Smooth muscle cell (in vitro differentiated cells): Measurements from ENCODE around the gene CHMP2B. TPM values are rescaled to one million over a fixed set of nuclear protein-coding genes. Genes with fewer than 3 reads are reported as not detected.
"Not testable (repeated sequence)": the region's sequence is repeated elsewhere in the genome, so short reads cannot be mapped to it uniquely, and the experiment has no call there.

ENCODE experiments used
- DNase-seq: peaks from one replicate; lab custom pipeline; 2025; ENCODE audit not compliant: unreplicated experiment; lab: John Stamatoyannopoulos, UW
- H2AFZ ChIP-seq: fragments of 200-600 bp; sonication (generic); 2 replicates; pipeline ENCODE4 v1.6.0; 2016; ENCODE audit warnings: antibody characterized with exemption, low read depth, mild to moderate bottlenecking
- H3F3A ChIP-seq: fragments of 200-600 bp; sonication (generic); 2 replicates; pipeline ENCODE4 v1.6.0; 2017; ENCODE audit warnings: antibody characterized with exemption, low read depth
- H3K27ac ChIP-seq: fragments of 200-600 bp; sonication (generic); 2 replicates; pipeline ENCODE4 v1.5.1; 2016; ENCODE audit warnings: low read depth, mild to moderate bottlenecking
- H3K27me3 ChIP-seq: fragments of 200-600 bp; sonication (generic); 2 replicates; pipeline ENCODE4 v1.6.1; 2016; ENCODE audit warnings: low read depth, mild to moderate bottlenecking
- H3K36me3 ChIP-seq: fragments of 200-600 bp; sonication (generic); 2 replicates; pipeline ENCODE4 v1.5.1; 2016; ENCODE audit warnings: low read depth
- H3K4me1 ChIP-seq: fragments of 200-600 bp; sonication (generic); 2 replicates; pipeline ENCODE4 v1.5.1; 2016; ENCODE audit warnings: low read depth
- H3K4me2 ChIP-seq: fragments of 200-600 bp; sonication (generic); 2 replicates; pipeline ENCODE4 v1.6.0; 2016; ENCODE audit warnings: mild to moderate bottlenecking
- H3K4me3 ChIP-seq: fragments of 200-600 bp; sonication (generic); 2 replicates; pipeline ENCODE4 v1.5.1; 2016; ENCODE audit warnings: mild to moderate bottlenecking
- H3K79me2 ChIP-seq: fragments of 200-600 bp; sonication (generic); 2 replicates; pipeline ENCODE4 v1.6.0; 2016; ENCODE audit warnings: low read depth, mild to moderate bottlenecking
- H3K9ac ChIP-seq: fragments of 200-600 bp; sonication (generic); 2 replicates; pipeline ENCODE4 v1.6.0; 2016; ENCODE audit warnings: low read depth
- H3K9me3 ChIP-seq: fragments of 200-600 bp; sonication (generic); replicated peaks from 2 replicates; pipeline ENCODE4 v1.5.1; 2016; ENCODE audit warnings: low read depth
- H4K20me1 ChIP-seq: fragments of 200-600 bp; sonication (generic); 2 replicates; pipeline ENCODE4 v1.6.0; 2016; ENCODE audit warnings: low read depth
- WGBS: methylation state at CpG from one replicate; pipeline ENCODE4 v1.1.7; 2016; ENCODE audit warnings: low lambda C conversion rate; 5-methylcytosine and 5-hydroxymethylcytosine counted together
- polyA plus RNA-seq: library from polyadenylated mRNA; unstranded; fragments of >200 nt; fragmentation: Nextera tagmentation; extraction: Ambion mirVana; gene quantifications from 2 replicates; pipeline ENCODE4 v1.2.1, GENCODE V29; 2016
- total RNA-seq: library from RNA; depleted of rRNA; stranded (reverse); fragments of >200 nt; gene quantifications from 2 replicates; pipeline ENCODE4 v1.2.3, GENCODE V29; 2014
- TF ChIP-seq, protein P1 (sequence below): fragments of 200-600 bp; sonication (generic); IDR thresholded peaks from 2 replicates; pipeline ENCODE4 v1.5.1; 2017; ENCODE audit warnings: borderline replicate concordance, mild to moderate bottlenecking, antibody characterized with exemption; ENCODE audit not compliant: insufficient read depth, poor library complexity, severe bottlenecking

CHMP2B gene
- total and polyA plus RNA-seq, 2 experiments from 2014 or later: 43.2 to 52.0 TPM

DNA sequence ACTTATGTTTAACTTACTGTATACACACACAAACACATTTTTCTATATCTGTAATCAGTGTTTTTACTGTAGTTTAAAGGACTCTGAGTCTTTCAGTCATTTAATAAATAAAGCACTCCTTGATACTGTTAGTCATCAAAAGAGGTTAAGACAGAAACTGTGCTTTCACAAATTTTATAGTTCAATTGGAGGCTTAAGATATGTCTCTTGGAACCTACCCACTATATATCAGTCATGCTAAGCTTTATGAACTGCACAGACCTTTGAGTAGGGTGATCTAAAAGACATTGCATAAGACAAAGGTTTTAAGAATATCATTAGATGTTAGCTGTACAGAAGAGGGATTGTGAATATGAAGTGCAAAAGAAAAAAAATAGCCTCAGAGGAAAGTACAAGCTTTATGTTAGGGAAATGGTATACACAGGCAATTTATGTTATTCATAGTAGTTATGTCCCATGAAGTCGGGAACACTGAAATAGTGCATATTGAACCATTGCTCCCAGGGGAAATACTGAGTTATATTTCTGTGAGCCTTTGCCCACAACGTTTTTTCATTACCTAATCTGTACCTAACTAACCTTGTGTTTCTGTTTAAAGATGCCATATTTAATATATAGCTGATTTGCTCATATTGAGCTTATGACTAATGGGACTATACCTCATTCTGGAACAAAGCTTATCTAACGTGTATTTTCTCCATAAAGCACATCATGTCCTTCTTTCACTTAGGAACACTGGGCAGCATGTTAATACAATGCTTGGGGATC lies 19.7 kb downstream of the CHMP2B start:
- H3K9ac ChIP-seq: no peak overlapping the region
- no peak overlapping the region for H3K27ac ChIP-seq
- DNase-seq: no peak
- H3K4me2 ChIP-seq: no peak overlapping the region
- no peaks in the 10 kb centered on the region for H3K27me3 ChIP-seq
- H4K20me1 ChIP-seq: peaks cover 52% of the 10 kb centered on the region
- 84% methylated on average over 3 of the region's 3 CpGs for WGBS
- H3K79me2 ChIP-seq: peaks cover 23% of the 10 kb centered on the region
- H3K36me3 ChIP-seq: peaks cover 20% of the 10 kb centered on the region
- no peaks in the 10 kb centered on the region for H3F3A ChIP-seq
- H3K9me3 ChIP-seq: no peaks in the 10 kb centered on the region
- no peak overlapping the region for H3K4me3 ChIP-seq
- TF ChIP-seq, protein P1, sequence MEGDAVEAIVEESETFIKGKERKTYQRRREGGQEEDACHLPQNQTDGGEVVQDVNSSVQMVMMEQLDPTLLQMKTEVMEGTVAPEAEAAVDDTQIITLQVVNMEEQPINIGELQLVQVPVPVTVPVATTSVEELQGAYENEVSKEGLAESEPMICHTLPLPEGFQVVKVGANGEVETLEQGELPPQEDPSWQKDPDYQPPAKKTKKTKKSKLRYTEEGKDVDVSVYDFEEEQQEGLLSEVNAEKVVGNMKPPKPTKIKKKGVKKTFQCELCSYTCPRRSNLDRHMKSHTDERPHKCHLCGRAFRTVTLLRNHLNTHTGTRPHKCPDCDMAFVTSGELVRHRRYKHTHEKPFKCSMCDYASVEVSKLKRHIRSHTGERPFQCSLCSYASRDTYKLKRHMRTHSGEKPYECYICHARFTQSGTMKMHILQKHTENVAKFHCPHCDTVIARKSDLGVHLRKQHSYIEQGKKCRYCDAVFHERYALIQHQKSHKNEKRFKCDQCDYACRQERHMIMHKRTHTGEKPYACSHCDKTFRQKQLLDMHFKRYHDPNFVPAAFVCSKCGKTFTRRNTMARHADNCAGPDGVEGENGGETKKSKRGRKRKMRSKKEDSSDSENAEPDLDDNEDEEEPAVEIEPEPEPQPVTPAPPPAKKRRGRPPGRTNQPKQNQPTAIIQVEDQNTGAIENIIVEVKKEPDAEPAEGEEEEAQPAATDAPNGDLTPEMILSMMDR: no peak
- no peaks in the 10 kb centered on the region for H3K4me1 ChIP-seq
- no peak overlapping the region for H2AFZ ChIP-seq

DNA sequence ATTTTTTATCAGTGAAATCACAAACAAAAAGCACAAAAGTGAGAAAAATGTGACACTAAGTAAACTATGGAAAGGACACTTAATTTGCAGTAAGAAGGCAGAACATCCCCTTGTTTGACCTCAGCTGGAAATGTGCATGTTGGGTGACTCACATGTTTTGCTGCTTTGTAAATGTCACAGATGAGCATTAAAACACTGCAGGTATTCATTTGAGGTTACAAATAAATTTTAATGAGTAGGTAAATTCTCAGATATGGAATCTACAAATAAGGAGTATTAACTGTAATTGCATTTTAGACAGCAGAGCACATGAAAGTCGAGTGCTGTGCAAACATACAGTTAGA lies 20.3 kb downstream of the CHMP2B start:
- no peak for DNase-seq
- H3K79me2 ChIP-seq: peaks cover 17% of the 10 kb centered on the region
- no peak overlapping the region for H3K9ac ChIP-seq
- peaks cover 47% of the 10 kb centered on the region for H4K20me1 ChIP-seq
- H3K4me2 ChIP-seq: no peak overlapping the region
- no peak overlapping the region for H2AFZ ChIP-seq
- no peaks in the 10 kb centered on the region for H3F3A ChIP-seq
- no peaks in the 10 kb centered on the region for H3K9me3 ChIP-seq
- TF ChIP-seq, protein P1: no peak
- no peak overlapping the region for H3K27ac ChIP-seq
- H3K27me3 ChIP-seq: no peaks in the 10 kb centered on the region
- no peak overlapping the region for H3K4me3 ChIP-seq
- WGBS: 88% methylated on average over 1 of the region's 1 CpG
- H3K36me3 ChIP-seq: peaks cover 20% of the 10 kb centered on the region
- no peaks in the 10 kb centered on the region for H3K4me1 ChIP-seq

- H3K27me3 ChIP-seq, DNase-seq, H2AFZ ChIP-seq, H3K9ac ChIP-seq, H3K4me2 ChIP-seq, H3K9me3 ChIP-seq, H3K27ac ChIP-seq, H3K4me3 ChIP-seq, H3F3A ChIP-seq, H3K4me1 ChIP-seq: not testable (repeated sequence)
- over 99% methylated on average over 6 of the region's 6 CpGs for WGBS
- Histone ChIP-seq H3K79me2 (peaks cover 11% of the 10 kb centered on the region), H4K20me1 (peaks cover 39% of the 10 kb centered on the region), H3K36me3 (peaks cover 20% of the 10 kb centered on the region)
Observed at GRCh38 chr3:87248231-87248630, 21.1 kb downstream of the CHMP2B start.

- Histone ChIP-seq H3F3A (no peaks in the 10 kb centered on the region), H3K9me3 (no peaks in the 10 kb centered on the region), H3K36me3 (peaks cover 25% of the 10 kb centered on the region), H3K4me1 (no peaks in the 10 kb centered on the region), H3K27me3 (no peaks in the 10 kb centered on the region), H3K79me2 (peaks cover 5% of the 10 kb centered on the region), H3K9ac (no peak overlapping the region), H3K4me3 (no peak overlapping the region), H3K4me2 (no peak overlapping the region), H4K20me1 (peaks cover 33% of the 10 kb centered on the region), H2AFZ (no peak overlapping the region), H3K27ac (no peak overlapping the region)
- TF ChIP-seq, protein P1: no peak
- no peak for DNase-seq
- WGBS: 97% methylated on average over 1 of the region's 1 CpG
Observed at GRCh38 chr3:87248831-87249230, 21.7 kb downstream of the CHMP2B start.
